GM21390 (cell line): ENCODE results near the gene ADRA2C.

Source experiments
- ATAC-seq: cut with Tn5 transposase; IDR thresholded peaks from one replicate; pipeline ENCODE4 v1.9.1; 2021; ENCODE audit not compliant: unreplicated experiment

The ADRA2C gene

DNA sequence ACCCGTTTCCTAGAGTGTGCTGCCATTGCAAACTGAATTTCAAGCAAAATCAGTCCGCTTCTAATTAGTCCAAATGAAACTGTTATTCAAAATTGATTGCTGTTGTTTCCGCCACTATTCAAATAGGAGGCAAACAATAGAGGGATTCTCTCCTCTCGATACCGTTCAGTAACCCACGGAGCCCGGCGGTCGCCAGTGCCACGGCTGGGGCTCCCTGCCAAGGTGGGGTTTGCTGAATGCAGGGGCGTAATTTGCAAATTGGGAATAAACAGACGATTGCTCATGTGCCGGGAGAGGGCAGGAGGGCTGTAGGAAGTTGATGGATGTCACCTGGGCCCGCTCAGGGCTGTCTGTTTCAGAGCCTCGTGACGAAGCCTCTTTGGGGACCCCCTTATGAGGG lies 8.8 kb downstream of the ADRA2C start:
- ATAC-seq: no peak

DNA sequence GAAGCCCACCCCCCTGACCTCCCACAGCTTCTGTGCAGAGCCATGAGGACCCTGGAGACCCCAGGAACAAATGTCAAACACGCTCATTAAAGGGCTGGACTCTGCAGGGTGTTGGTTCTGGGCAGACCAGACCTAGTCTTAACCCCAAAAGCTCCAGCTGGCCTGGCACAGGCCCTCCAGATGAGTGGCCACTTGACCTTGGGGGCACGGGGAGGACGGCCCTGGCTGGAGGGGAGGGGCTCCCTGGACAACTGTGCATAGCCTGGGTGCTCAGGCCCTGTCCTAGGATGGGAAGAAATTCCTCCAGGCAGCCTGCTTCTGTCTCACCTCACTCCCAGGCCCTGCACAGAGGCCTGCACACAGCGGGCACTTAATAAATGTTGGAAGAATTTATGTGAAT lies 9.4 kb downstream of the ADRA2C start:
- no peak for ATAC-seq

DNA sequence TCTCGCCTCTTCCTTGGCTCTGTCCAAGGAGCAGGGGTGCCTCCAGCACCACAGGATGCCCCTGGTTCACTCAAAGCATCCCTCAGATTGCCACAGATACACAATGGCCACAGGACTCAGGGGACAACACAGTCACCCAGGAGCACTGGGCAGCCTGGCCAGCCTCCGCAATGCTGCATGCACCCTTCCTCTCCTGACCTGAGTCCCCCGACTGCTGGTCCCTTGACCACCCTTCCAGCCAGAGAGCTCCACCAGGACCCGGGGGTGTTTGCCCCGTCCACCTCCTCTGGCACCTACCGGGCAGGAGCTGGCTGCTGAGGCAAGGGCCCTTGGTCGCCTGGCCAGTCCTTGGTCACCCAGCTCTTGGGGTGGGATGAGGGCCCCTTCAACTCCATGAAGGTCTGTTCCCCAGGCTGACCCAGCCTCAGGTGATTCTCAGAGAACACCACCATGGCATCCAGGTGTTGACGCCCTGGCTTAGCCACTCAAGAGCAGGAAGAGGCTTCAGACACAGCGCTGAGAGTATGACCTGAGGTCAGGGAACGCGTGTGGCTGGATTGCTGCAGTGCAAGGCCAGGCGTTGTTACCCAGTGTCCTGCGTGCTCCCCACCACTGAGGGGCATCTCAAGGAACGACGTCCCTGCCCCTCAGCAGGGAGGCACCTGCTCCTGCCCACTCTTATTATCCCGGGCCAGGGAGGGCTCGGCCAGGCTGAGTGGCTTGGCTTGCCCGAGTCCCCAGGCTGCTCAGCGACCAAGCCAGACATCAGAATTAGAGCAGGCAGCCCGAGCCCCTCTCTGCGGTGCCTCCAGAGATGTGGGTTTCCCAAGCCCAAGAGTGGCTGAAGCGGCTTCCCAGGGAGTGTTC lies 10.2 kb downstream of the ADRA2C start:
- ATAC-seq: no peak

DNA sequence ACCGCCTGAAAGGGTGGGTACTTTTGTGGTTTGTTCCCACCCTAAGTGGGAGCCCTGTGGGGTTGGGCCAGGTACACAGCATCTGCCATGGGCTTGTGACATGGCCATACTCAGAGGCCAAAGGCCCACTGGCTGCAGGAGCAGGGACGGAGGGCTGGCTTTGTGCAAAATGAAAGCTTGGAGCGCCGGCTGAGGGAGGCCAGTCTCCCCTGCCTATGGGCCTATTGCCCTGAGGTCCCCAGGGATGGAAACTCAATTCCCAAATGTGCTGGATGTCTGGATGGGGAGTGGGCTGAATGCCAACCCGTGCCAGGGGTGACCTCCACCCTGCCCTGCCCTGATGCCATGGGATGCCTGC lies 10.8 kb downstream of the ADRA2C start:
- ATAC-seq: no peak

DNA sequence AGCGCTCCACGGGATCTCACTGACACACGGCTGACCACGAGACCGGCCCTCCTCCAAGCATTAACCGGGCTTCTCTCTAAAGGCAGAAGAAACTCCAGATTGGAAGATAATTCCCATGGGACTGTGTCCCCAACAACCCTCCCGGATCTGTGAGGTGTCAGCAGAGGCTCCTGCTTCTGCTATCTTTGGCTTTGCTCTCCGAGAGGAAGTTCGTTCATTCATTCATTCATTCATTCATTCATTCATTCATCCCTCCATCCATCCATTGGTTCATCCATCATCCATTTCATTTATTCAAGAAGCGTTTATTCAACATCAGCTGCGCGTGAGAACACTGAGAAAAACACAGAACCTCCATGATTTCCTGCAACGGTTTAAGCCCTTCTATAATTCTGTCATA lies 11.5 kb downstream of the ADRA2C start:
- ATAC-seq: no peak

DNA sequence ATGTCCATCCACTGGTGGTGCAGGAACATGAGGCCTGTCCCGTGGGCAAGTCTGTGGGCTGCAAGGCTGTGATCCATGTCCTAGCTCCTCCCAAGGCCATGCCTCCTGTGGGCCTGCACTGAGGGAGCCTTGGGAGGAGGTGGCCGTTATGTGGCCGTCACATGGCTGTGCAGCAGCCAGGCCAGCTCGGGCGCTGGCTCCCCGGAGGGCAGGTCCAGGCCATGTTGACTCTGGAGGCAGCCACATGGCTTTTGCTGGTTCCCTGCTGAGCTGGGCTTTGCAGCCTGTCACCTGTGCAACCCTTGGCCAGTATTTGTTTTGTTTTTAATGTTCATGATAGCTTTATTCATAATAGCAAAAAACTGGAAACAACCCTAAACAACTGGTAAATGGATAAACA lies 13.3 kb downstream of the ADRA2C start:
- ATAC-seq: no peak

DNA sequence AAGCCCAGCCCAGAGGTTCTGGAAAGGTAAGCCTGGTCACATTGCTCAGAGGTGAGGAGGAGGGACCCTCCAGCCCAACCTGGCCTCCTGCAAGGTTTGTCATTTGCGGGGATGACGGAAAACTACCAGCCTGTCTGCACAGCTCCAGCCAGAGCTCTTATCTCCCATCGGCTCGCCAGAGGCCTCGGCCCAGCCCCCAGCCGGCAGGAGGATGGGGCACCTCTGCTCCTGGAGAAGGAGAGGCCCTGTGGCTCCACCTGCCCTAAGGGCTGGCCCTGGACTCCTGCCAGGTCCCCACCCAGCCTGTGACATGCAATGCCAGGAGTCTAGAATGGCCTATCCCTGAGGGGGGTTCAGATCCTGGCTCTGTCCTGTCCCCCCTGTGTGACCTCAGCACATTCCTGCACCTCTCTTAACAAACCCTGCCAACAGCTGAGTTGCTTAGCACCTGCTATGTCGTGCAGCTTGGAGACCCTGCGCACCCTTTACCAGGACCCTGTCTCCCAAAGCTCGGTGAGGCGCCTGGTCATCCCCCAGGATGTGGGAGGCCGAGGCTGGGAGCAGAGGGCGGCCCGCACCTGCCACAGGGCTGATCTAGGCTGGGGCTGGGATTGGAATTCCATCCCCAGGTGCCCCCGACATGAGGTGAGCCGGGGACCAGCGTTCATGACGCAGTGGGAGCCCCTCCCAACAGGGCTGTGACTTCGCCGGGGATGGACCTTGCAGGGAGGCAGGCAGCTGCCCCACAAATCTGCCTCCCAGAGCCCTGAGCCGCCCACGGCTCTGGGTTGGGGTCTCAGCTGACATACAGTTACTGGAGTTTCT lies 14.4 kb downstream of the ADRA2C start:
- ATAC-seq: no peak

DNA sequence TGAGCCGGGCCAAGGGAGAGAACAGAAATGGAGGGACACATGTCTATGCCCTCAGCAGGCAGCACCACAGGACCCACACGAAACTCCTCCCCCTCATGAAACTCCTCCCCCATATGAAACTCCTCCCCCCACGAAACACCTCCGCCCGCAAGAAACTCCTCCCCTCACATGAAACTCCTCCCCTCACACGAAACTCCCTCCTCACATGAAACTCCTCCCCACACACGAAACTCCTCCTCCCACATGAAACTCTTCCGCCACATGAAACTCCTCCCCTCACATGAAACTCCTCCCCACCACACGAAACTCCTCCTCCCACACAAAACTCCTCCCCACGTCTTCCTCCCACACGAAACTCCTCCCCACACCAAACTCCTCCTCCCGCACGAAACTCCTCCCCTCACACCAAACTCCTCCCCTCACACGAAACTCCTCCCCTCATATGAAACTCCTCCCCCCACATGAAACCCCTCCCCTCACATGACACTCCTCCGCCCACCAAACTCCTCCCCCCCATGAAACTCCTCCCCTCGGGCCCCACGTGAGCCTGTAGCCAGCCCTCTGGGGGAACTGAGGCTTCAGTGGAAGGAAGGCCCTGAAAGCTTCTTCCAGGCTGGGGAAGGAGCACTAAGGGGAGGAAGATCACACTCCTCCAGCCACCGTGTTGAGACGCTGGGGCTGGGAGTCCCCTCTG lies 15.2 kb downstream of the ADRA2C start:
- ATAC-seq: no peak

DNA sequence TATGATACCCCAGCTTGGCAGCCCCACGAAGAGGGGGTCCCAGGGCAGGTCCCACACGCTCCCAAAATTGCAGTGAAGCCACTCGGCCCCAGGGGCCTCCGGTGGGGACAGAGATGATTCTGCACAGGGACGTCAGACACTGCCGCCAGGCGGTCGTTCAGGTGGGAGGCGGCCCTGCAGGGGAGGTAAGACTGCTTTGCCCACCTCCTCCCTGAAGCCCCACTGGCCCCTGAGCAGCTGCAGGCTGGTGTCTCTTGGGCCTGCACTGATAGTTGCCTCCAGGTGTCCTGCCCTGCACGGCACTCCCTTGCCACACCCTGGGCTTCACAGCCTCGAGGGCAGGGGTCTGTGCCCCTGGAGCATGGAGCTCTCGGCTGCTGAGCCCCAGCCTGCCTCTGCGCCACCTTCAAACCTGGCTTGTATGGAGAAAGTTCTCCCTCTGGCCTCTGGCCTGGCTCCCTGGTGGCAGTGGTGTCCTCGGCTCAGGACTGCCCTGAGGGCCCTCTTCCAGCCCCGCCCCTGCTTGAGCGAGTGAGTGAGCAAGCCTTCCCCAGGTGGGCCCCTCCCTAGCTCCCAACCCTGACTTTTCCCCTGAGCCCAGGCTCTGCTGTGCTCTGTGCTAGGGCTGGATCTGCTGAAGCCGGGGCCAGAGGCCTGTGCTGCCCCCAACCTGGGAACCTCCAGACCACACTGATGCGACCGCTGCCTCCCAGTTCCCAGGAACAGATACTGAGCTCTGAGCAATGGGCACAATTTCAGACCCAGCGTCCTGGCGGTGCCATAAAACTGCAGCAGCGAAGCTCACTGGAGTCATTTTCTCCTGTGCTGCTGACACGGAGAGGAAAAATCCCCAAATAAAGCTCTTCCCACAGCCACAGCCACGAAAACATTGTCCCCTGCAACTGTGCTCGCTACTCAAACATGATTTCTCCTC lies 16.1 kb downstream of the ADRA2C start:
- ATAC-seq: no peak

DNA sequence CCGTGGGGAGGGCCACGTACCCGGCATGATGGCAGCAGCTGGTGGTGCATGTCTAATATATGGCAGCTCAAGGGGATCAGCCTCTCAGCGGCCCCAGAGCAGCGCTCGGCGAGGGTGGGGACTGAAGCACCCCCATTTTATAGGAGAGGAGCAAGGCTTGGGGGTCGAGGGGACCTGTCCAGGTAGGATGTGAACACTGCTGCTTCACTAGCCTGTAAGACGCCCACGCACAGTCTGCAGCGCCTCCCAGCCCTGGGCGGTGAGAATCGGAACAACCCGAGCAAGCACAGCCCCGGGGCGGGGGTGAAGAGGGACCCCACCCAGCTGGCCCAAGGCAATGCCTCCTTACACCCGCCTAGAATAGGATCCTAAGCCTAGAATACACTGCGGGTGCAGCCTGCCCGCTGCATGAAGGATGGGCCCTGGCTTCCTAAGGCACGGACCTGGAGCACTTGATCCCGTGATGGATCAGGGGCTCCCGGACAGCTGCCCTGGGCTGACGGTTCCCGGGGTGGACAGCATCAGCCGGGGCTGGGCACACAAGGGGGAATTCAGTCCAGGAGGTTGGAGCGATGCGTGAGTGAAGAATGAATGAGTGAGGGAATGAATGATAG lies 17.6 kb downstream of the ADRA2C start:
- no peak for ATAC-seq

DNA sequence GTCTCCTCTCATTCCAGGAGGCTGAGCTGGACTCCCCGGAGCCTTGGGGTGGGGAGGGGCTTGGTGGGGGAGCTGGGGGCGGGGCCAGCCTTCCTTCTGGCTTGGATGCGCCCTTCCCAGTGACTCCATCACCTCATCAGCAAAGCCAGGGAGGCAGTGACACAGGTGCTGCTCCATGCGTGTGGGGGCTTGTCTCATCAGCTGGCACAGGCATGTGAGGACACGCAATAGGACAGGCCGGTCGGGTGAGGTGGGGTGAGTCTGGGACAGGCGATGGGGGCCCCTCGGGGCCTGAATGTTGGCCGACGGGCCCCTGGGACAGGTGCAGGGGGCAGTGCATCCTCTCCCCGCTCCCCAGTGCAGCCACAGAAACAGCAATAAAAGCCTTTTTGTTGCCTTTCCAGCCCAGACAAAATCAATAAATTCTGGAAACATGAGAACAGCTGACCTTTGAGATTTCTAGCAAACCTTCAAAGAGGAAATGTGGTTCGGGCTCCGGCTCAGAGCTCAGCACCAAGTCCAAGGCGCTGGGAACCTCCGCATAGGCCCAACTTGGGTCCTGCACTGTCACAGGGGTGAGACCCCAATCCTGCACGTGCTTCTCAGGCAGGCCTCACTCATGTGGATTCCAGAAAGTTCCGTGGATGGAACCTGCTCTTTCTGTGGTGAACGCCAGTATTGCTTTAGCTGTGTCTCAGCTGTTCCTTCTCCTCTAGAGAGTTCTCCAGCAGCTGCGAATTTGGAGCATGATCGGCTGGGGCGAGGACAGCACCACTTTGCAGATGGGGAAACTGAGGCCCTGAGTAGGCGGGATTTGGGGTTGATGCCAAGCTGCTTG lies 18.5 kb downstream of the ADRA2C start:
- ATAC-seq: no peak

DNA sequence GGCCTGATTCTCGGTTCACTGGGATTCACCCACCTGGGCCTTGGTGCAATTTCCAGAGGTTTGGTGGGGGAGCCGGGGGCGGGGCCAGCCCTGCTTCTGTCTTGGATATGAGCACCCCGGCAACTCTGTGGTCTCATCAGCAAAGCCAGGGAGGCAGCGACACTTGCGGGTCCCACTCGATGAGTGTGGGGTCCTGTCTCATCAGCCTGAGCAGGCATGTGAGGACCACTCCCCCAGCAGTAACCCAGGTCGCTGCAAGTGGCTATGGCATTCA lies 19.0 kb downstream of the ADRA2C start:
- no peak for ATAC-seq

DNA sequence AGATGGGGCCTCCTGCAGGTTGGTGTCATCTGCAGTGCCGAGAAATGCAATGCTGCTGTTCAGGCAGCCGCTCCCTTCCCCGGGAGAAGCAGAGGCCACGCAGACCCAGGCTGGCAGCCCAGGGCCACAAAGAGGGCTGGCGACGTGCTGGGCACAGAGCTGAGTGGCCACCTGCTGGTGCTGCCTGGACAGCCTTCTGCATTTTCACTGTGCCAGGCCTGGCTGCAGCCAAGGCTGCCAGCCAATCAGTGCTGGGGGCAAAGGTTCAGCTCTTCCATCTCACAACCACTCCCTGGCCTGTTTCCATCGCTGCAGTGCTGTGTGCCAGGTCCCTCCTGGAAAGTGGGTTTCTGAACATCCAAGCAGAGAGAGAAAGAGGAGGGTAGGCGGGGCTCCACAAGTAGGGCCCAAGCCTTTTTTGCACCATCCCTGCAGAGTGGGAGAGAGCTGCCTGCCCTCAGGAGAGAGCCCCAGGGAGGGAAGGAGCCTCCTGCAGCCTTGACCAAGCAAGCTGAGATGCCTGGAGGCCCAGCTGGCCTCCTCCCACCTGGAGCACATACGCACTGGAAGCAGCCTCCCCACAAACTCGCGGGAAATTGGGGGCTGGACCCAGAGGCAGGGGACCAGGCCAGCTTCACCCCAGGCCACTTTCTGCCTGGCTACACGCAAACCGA lies 20.1 kb downstream of the ADRA2C start:
- ATAC-seq: no peak

DNA sequence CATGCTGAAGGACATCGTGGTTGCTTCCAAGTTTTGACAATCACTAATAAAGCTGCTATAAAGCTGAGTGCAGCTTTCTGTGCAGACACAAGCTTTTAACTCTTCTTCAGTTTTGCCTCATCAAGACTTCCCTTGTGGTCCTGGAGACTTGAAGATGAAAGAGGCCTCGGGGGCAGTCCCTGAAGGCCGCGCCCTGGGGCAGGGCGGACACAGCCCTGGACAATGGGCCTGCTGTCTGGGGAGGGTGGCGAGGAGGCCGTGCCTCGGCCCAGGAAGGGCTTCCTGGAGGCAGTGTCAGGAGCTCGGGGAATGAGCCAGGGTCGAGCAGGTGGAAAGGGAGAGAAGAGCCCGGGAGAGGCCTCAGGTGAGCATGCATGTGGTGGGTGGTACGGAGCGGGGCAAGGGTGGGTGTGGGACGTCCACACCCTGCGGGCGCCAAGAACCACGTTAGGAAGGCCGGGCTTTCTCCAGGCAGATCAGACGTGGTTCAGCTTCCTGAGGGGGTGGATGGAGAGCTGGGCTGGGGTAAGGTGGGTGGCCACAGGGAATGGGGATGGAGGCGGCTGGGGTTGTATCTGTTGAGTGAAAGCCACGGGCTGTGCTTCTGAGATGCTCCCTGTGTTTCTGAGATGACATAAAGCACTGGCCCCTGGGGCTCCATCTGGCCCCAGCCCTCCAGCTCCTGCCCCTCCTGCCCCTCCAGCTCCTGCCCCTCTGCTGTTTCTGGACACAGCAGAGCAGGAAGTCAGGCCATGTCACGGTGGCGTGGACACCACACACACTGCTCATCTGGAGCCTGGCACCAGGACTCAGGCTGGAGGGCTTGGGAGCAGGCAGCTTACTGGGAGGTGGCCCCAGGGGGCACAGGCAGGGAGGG lies 21.5 kb downstream of the ADRA2C start:
- no peak for ATAC-seq

DNA sequence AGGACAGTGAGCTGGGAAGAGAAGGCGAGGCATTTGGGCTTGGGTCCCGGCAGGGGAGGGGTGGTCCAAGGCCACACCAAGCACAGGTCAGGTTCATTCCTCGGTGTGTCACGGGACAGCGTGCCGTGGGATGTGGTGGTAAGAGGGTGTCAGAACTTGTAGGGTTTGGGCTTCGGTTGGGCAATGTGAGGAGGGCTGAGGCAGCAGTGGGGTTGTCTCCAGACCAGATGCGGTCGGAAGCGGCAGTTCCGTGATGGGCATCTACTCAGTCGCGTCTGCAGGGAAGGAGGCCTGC lies 22.1 kb downstream of the ADRA2C start:
- no peak for ATAC-seq

DNA sequence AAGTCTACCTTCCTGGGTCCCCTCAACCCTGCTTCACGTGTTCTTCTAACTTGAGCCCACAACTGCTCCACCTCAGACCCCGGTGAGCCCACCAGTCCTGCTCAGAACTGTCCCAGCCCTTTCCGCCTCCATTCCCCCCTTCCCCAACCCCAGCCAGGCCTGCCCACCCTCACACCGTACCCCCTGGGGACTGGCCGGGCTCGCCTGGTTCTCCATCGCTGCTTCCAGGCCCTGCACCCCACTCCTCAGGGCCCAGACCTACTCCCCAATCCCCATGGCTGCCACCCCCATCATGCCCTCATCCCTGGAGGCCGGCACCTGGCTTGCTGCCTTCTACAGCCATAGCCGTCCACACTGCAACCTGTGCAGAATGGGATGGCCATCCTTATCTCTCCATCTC lies 23.4 kb downstream of the ADRA2C start:
- no peak for ATAC-seq

DNA sequence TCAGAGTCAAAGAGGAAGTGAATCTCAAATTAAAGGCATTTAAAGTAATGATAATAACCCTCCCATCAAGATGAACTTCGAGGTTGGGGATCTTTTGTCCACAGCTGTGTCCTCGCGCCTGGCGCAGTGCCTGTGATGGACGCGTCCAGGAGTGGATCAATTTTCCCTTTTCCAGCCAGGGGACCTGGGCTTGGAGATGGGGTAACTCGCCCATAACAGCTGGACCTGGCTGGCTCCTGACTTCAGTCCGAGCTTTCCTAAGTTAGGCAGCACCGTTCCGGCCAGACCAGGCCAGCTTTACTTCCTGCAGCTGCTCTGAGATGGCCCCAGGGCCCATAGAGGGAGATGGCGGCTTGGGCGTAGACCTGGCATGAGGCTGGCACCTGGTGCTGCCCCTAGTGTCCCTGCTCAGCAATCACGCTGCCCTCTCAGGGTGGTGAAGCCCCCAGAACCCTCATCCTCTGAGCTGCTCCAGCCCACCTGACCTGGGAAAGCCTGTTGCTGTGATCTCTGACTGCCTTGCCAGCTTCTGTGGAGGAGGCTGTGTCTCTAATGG lies 23.9 kb downstream of the ADRA2C start:
- no peak for ATAC-seq

DNA sequence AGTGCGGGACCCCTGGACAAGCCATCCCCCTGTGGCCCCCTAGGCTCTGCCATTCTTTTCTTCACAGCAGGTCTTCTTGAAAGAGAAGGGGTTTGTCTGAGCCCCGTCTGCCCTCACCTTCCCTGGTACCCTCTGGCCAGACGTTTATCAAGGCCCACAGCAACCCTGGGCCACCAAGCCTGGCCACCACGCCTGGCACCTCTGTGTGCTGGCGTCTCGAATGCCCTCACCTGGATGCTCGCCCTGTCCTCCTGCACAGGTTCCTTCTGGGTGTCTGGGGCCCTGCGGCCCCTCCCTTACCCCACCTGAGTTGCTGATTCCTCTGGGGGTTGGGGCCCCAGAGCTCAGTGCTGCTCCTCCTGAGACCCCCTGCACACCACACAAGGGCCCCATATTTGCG lies 25.1 kb downstream of the ADRA2C start:
- ATAC-seq: no peak
